GM12891 (cell line): ENCODE results near the gene GRIN2D.

ENCODE experiments used
- PAX5 ChIP-seq: IDR thresholded peaks from 2 replicates; pipeline ENCODE4 v1.6.1; 2011; ENCODE audit warnings: low read length, moderate library complexity, mild to moderate bottlenecking; ENCODE audit not compliant: insufficient read depth, severe bottlenecking
- POLR2A ChIP-seq: IDR thresholded peaks from 2 replicates; pipeline ENCODE4 v1.6.1; 2011; ENCODE audit warnings: low read depth, low read length, control low read depth
- POLR2AphosphoS5 ChIP-seq: IDR thresholded peaks from 2 replicates; pipeline ENCODE4 v1.6.1; 2011; ENCODE audit warnings: low read depth, low read length, control low read depth
- POU2F2 ChIP-seq: IDR thresholded peaks from 2 replicates; pipeline ENCODE4 v1.6.1; 2011; ENCODE audit warnings: low read depth, mild to moderate bottlenecking, control low read depth, low read length, moderate library complexity
- TAF1 ChIP-seq: IDR thresholded peaks from 2 replicates; pipeline ENCODE4 v1.6.1; 2011; ENCODE audit warnings: low read depth, low read length, control low read depth

DNA sequence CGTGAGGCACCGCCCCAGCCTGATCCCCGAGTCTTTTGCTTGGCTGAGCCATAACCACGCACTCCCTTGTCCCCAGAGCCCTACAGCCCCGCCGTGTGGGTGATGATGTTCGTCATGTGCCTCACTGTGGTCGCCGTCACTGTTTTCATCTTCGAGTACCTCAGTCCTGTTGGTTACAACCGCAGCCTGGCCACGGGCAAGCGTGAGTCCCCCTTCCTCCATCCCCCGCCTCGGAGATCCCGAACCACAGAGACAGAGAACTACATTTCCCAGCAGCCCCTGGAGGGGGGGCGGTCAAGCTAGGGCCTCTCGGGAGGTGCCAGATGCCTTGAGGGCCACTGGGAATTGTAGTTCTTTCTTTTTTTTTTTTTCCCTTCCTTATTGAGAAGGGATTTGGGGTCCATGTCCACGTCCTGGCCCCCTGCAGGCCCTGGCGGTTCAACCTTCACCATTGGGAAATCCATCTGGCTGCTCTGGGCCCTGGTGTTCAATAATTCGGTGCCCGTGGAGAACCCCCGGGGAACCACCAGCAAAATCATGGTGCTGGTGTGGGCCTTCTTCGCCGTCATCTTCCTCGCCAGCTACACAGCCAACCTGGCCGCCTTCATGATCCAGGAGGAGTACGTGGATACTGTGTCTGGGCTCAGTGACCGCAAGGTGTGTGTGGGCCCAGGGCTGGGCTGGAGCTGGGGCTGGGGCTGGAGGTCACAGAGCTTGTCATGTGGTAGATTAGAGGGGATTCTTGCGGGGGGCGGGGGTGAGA is 25.9 kb downstream of the GRIN2D start:
- TF ChIP-seq POLR2A (no peak), POLR2AphosphoS5 (no peak), TAF1 (no peak), POU2F2 (no peak), PAX5 (no peak)
